ENCODE measurements around the gene WDR75.

WDR75 gene

GRCh38 chr2:189437926-189438325 lies 3.3 kb upstream of the WDR75 start:
- ChIA-PET CTCF (no interaction called here), POLR2A (ENCODE audit: low non-redundant PET) (no interaction called here)
- TF ChIP-seq, protein P1, sequence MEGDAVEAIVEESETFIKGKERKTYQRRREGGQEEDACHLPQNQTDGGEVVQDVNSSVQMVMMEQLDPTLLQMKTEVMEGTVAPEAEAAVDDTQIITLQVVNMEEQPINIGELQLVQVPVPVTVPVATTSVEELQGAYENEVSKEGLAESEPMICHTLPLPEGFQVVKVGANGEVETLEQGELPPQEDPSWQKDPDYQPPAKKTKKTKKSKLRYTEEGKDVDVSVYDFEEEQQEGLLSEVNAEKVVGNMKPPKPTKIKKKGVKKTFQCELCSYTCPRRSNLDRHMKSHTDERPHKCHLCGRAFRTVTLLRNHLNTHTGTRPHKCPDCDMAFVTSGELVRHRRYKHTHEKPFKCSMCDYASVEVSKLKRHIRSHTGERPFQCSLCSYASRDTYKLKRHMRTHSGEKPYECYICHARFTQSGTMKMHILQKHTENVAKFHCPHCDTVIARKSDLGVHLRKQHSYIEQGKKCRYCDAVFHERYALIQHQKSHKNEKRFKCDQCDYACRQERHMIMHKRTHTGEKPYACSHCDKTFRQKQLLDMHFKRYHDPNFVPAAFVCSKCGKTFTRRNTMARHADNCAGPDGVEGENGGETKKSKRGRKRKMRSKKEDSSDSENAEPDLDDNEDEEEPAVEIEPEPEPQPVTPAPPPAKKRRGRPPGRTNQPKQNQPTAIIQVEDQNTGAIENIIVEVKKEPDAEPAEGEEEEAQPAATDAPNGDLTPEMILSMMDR (conservative IDR thresholded peaks at IDR 0.05; ENCODE audit: low read depth), result no peak
- DNase-seq (ENCODE audit: low spot score), result no peak
- H3K27ac ChIP-seq, result no peak overlapping the region

DNA sequence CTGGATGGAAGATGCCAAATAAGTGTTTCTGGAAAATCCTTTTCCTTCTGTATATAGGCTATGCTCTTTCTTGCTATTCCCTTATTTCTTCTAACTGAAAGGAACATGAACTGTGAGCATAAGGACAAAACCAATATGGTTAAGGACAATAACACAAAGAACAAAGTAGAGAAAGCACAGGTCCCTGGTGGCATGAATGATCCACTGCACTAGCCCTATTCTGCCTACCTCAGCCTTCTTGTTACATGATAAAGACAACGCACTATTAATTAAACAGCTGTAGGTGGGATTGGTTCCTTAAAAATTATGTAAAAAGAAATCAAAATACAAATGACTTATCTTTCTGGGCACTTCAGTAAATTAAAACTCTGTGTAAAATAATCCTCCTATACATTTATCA lies 1.9 kb upstream of the WDR75 start:
- no peak for DNase-seq (ENCODE audit: low spot score)
- POLR2A ChIA-PET (ENCODE audit: low non-redundant PET), result no interaction called here
- CTCF ChIA-PET, result no interaction called here
- no peak overlapping the region for H3K27ac ChIP-seq
- TF ChIP-seq, protein P1 (conservative IDR thresholded peaks at IDR 0.05; ENCODE audit: low read depth), result no peak

DNA sequence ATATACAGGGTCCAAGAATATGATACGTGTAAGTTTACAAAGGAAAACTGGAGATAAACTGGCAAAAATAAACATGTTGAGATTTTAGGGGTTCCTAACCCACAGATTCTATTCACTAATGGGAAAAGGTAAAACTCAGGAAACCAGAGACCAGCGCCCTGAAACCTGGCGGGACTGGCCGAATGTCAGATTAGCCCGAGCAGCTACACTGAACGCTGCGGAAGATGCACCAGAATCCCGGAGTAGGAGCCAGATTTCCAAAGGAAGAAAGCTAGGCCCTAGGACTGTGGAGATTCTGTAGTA lies 679 bp upstream of the WDR75 start:
- POLR2A ChIA-PET (ENCODE audit: low non-redundant PET), result interaction anchor here (0.6 kb wide), 1 partner anchor 12 kb away, joined by 3 read pairs; no protein-coding TSS in a partner anchor
- peak overlapping the region; percentile 80 for H3K27ac ChIP-seq
- CTCF ChIA-PET, result no interaction called here
- DNase-seq (ENCODE audit: low spot score), result peak; percentile 22
- TF ChIP-seq, protein P1 (conservative IDR thresholded peaks at IDR 0.05; ENCODE audit: low read depth), result no peak

DNA sequence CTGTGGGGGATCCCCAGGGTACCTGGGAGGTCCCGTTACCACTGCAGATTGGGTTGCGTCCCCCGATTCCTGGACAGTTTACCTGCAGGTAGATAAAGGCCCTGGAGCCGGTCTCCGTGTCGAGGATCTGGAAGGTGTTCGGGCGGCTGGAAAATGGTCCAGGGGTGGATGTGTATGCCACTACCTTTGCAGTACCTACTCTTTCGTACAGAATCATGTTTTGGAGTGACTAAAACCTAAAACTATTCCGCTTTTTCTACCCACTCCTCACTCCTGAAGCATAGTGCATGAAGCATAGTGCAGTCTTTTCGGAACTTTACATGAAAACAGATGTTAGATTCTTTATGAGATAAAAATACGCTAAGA lies 418 bp downstream of the WDR75 start:
- CTCF ChIA-PET, result interaction anchor here (0.6 to 0.7 kb wide), 2 partner anchors 18 to 137 kb away, joined by 3 read pairs; no protein-coding TSS in a partner anchor
- peak; percentile 38 for DNase-seq (ENCODE audit: low spot score)
- H3K27ac ChIP-seq, result peak overlapping the region; percentile 80
- TF ChIP-seq, protein P1 (conservative IDR thresholded peaks at IDR 0.05; ENCODE audit: low read depth), result no peak
- POLR2A ChIA-PET (ENCODE audit: low non-redundant PET), result no interaction called here

- no peak overlapping the region for H3K27ac ChIP-seq
- ChIA-PET POLR2A (ENCODE audit: low non-redundant PET) (no interaction called here), CTCF (interaction anchor here (0.7 kb wide), 1 partner anchor 136 kb away, joined by 3 read pairs; no protein-coding TSS in a partner anchor)
- DNase-seq (ENCODE audit: low spot score), result no peak
- TF ChIP-seq, protein P1 (conservative IDR thresholded peaks at IDR 0.05; ENCODE audit: low read depth), result no peak
These were observed 1.2 kb downstream of the WDR75 start for GRCh38 chr2:189442468-189442867.

DNA sequence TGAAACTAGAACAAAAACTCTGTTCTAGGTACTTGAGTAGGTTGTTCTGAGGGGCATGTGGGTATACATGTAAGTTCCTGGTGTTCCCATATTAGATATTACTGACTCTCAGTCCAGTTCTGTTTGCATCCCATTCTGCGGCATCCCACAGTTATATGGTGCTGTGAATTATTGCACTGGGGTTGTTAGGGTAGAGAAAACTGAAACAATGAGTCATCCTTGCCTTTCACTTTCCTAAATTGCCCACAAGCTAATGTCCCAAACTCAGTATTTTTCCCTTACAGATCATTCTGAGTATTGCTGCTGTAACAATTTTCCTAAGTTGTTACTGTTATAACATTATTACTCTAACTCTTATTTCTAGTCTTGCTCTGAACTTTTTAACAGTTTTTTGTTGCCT lies 3.0 kb downstream of the WDR75 start:
- TF ChIP-seq, protein P1 (conservative IDR thresholded peaks at IDR 0.05; ENCODE audit: low read depth), result no peak
- DNase-seq (ENCODE audit: low spot score), result peak; percentile 8
- POLR2A ChIA-PET (ENCODE audit: low non-redundant PET), result no interaction called here
- CTCF ChIA-PET, result interaction anchor here (0.6 kb wide), 1 partner anchor 23 kb away, joined by 3 read pairs; no protein-coding TSS in a partner anchor
- H3K27ac ChIP-seq, result no peak overlapping the region

DNA sequence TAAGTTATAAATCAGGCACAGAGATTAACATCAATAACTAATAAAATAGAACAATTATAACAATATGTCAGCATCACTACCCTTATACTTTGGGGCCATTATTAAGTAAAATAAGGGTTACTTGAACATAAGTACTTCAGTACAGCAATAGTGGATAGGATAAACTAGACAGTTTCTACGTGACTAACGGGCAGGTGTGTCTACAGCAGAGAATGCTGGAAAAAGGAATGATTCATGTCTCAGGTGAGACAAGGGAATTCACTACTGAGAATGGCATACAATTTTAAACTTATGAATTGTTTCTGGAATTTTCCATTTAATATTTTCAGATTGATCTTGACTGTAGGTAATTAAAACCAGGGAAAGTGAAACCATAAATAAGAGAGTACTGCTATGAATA lies 5.5 kb downstream of the WDR75 start:
- H3K27ac ChIP-seq, result no peak overlapping the region
- POLR2A ChIA-PET (ENCODE audit: low non-redundant PET), result no interaction called here
- TF ChIP-seq, protein P1 (conservative IDR thresholded peaks at IDR 0.05; ENCODE audit: low read depth), result no peak
- CTCF ChIA-PET, result no interaction called here
- DNase-seq (ENCODE audit: low spot score), result no peak

Data from RWPE1 (cell line).